ENCODE data around the gene APH1A. TPM values are rescaled to one million over a fixed set of nuclear protein-coding genes. Genes with fewer than 3 reads are reported as not detected.

The APH1A gene
- total and polyA plus RNA-seq, 5 donors, result 71.3 to 84.2 (median 75.0) TPM

DNA sequence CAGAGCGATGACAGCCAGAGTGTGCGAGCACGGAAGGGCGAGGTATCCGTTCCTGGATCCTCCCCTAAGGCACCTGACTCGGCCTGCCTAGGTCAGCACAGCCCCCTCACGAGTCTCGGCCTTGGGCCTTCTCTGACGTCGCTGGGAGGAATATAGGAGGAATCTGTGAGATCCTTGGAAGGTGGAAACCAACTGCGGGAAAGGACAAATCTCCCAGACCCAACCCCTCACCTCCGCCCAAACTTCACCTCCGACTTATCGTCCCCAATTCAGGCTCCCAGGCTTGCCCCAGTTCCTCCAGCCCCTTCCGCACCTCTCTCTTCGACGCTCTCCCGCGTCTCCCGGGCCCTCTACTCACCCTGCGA is 494 bp downstream of the APH1A start:
- Histone ChIP-seq H3K4me1 (ENCODE audit: control insufficient read depth, insufficient read depth, low read length) (no peaks in the 10 kb centered on the region), H3K27me3 (ENCODE audit: control insufficient read depth, insufficient read depth) (no peaks in the 10 kb centered on the region), H3K27ac (ENCODE audit: low read length) (peak overlapping the region; percentile 70), H3K4me3 (ENCODE audit: low read length) (peak overlapping the region; percentile 75), H3K9me3 (ENCODE audit: control insufficient read depth, low read length) (no peaks in the 10 kb centered on the region)
- intact Hi-C loops (cut with DNase I), result no loop called here
- peak in 1 of 3 donors; percentile 66 for DNase-seq
- peak; percentile 23 to 50 for ATAC-seq
- WGBS, result under 1% methylated on average over 21 of the region's 21 CpGs

- DNase-seq (no peak), ATAC-seq (no peak)
- H3K9me3 ChIP-seq (ENCODE audit: control insufficient read depth, low read length), result no peaks in the 10 kb centered on the region
- no peaks in the 10 kb centered on the region for H3K4me1 ChIP-seq (ENCODE audit: control insufficient read depth, insufficient read depth, low read length)
- no peaks in the 10 kb centered on the region for H3K27me3 ChIP-seq (ENCODE audit: control insufficient read depth, insufficient read depth)
- peak overlapping the region; percentile 70 for H3K27ac ChIP-seq (ENCODE audit: low read length)
- 22% methylated on average over 6 of the region's 6 CpGs for WGBS
- intact Hi-C loops (cut with DNase I), result no loop called here
- peak overlapping the region; percentile 75 for H3K4me3 ChIP-seq (ENCODE audit: low read length)
These were observed 920 bp downstream of the APH1A start for GRCh38 chr1:150267896-150268295.

DNA sequence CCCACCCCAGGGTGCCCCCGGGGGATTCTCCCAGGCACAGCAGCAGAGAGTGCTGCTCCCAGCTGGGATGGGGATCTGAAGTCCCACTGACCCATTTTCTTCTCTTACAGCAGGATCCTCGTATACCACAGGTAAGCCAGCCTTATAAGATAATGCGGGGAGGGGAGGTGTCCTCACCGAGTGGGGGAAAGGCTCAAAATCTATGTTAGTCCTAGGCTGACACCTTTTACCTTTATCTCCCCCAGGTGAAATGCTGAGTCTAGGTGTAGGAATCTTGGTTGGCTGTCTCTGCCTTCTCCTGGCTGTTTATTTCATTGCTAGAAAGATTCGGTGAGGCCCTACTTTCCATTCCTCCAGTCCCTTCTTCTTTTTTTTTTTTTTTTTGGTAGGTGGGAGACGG is 5.3 kb downstream of the APH1A start:
- 81% methylated on average over 6 of the region's 6 CpGs for WGBS
- intact Hi-C loops (cut with DNase I), result no loop called here
- no peak overlapping the region for H3K4me3 ChIP-seq (ENCODE audit: low read length)
- no peaks in the 10 kb centered on the region for H3K4me1 ChIP-seq (ENCODE audit: control insufficient read depth, insufficient read depth, low read length)
- ATAC-seq, result no peak
- H3K27me3 ChIP-seq (ENCODE audit: control insufficient read depth, insufficient read depth), result no peaks in the 10 kb centered on the region
- H3K27ac ChIP-seq (ENCODE audit: low read length), result no peak overlapping the region
- no peaks in the 10 kb centered on the region for H3K9me3 ChIP-seq (ENCODE audit: control insufficient read depth, low read length)
- no peak for DNase-seq

DNA sequence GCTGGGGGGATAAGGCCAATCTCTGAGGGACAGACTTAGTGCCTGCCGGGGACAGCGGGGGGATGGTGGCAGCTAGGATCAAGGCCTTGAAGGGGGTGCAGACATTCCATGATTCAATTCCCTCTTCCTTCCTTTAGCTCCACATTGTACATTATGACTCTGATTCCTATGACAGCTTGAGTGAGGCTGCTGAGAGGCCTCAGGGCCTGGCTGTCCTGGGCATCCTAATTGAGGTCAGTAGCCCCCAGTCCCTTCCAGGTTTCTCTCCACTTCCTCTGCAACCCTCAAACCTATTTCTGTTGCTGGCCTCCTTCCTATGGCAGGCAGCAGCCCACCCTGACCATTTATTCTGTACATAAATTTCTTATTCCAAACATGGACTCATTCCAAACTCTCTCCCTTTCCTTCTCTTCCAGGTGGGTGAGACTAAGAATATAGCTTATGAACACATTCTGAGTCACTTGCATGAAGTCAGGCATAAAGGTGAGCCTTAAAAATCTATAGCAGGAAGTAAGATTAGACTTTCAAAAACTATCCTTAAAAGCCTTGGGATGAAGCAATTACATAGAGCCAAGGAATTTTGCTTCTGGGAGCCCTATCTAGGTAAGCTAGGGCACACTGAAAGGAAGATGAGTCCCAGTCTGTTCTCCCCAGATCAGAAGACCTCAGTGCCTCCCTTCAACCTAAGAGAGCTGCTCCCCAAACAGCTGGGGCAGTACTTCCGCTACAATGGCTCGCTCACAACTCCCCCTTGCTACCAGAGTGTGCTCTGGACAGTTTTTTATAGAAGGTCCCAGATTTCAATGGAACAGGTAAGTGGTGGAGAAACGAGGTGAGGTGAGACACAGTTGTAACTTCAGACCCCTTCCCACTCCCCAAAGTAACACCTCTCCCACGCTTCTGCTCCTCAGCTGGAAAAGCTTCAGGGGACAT is 6.2 kb downstream of the APH1A start:
- intact Hi-C loops (cut with DNase I), result no loop called here
- WGBS, result 78% methylated on average over 6 of the region's 6 CpGs
- no peak overlapping the region for H3K27ac ChIP-seq (ENCODE audit: low read length)

DNA sequence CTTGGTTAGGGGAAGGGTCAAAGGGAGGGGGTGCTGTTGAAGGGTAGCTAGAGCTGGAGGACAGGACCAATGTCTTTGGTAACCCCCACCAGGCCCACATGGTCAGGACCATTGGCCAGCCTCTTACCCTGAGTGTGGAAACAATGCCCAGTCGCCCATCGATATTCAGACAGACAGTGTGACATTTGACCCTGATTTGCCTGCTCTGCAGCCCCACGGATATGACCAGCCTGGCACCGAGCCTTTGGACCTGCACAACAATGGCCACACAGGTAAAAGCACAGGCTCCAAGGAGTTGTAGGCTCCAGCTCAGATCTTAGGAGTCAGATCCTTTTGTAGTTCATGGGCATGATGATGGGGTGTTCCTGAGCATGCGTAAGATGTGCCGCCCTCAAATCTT is 7.4 kb downstream of the APH1A start:
- DNase-seq (no peak), ATAC-seq (no peak)
- no peak overlapping the region for H3K4me3 ChIP-seq (ENCODE audit: low read length)
- H3K4me1 ChIP-seq (ENCODE audit: control insufficient read depth, insufficient read depth, low read length), result no peaks in the 10 kb centered on the region
- 86% methylated on average over 6 of the region's 6 CpGs for WGBS
- H3K27me3 ChIP-seq (ENCODE audit: control insufficient read depth, insufficient read depth), result no peaks in the 10 kb centered on the region
- intact Hi-C loops (cut with DNase I), result no loop called here
- H3K27ac ChIP-seq (ENCODE audit: low read length), result no peak overlapping the region
- H3K9me3 ChIP-seq (ENCODE audit: control insufficient read depth, low read length), result no peaks in the 10 kb centered on the region

More for the DNA sequence above, 6.2 kb downstream of the APH1A start:
- Histone ChIP-seq H3K9me3 (ENCODE audit: control insufficient read depth, low read length) (no peaks in the 10 kb centered on the region), H3K4me3 (ENCODE audit: low read length) (no peak overlapping the region), H3K27me3 (ENCODE audit: control insufficient read depth, insufficient read depth) (no peaks in the 10 kb centered on the region), H3K4me1 (ENCODE audit: control insufficient read depth, insufficient read depth, low read length) (no peaks in the 10 kb centered on the region)
- no peak for ATAC-seq
- no peak for DNase-seq

DNA sequence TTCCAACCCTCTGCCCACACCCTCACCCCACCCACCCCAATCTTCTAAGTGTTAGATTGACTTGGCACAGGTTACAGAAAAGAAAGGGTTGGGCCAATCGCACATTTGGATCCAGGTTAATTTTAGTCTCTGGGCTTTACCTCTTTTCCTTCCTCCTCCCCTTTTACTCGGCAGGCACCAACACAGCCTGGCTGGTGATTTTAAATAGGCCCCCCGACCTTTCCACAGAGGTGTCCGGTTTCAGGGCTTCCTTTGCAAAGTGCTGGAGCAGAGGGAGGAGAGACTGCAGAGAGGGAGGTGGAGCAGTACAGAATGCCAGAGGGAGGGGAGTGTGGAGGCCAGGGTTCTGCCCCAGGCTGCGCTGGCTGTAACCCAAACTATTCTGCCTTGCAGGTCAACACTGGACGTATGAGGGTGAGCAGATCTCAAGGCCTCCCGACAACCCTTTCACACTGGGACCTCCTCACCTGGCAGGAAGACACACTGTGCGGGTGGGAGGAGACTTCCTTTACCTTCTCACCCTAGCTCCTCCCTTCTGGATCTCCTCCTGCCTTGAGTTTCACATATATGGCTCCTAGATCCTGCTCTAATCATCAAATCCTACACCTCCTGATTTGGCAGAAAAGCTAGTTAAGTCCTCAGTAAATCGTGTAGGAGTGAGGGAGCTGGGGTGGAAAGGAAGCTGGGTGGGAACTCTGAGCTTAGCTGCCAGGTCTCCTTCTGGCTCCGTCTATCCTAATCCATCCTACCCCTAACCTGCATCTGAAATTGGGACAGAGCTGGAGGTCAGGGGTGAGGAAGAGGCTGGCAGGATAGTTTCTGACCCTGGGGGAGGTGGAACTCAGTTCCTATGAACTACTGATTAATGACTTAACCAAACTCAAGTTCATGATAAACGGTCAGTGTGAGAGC is 8.8 kb downstream of the APH1A start:
- H3K27me3 ChIP-seq (ENCODE audit: control insufficient read depth, insufficient read depth), result no peaks in the 10 kb centered on the region
- H3K27ac ChIP-seq (ENCODE audit: low read length), result peak overlapping the region; percentile 9
- peak in 2 of 3 donors; percentile 64 to 65 for DNase-seq
- ATAC-seq, result peak; percentile 48 to 65
- WGBS, result 17% methylated on average over 11 of the region's 11 CpGs
- H3K4me3 ChIP-seq (ENCODE audit: low read length), result no peak overlapping the region
- intact Hi-C loops (cut with DNase I), result loop anchor here in 1 of 4 donors (10.0 kb wide), 1 partner anchor 65 kb away; the partner anchor contains the start of gene PRPF3
- no peaks in the 10 kb centered on the region for H3K9me3 ChIP-seq (ENCODE audit: control insufficient read depth, low read length)
- H3K4me1 ChIP-seq (ENCODE audit: control insufficient read depth, insufficient read depth, low read length), result peaks cover 2% of the 10 kb centered on the region

- DNase-seq, result peak in 1 of 3 donors; percentile 60
- intact Hi-C loops (cut with DNase I), result loop anchor here in 1 of 4 donors (10.0 kb wide), 1 partner anchor 66 kb away; the partner anchor contains the start of gene PRPF3
- no peak overlapping the region for H3K4me3 ChIP-seq (ENCODE audit: low read length)
- peak overlapping the region; percentile 9 for H3K27ac ChIP-seq (ENCODE audit: low read length)
- no peaks in the 10 kb centered on the region for H3K9me3 ChIP-seq (ENCODE audit: control insufficient read depth, low read length)
- peaks cover 2% of the 10 kb centered on the region for H3K4me1 ChIP-seq (ENCODE audit: control insufficient read depth, insufficient read depth, low read length)
- ATAC-seq, result peak; percentile 14 to 20
- no peaks in the 10 kb centered on the region for H3K27me3 ChIP-seq (ENCODE audit: control insufficient read depth, insufficient read depth)
- WGBS, result 51% methylated on average over 4 of the region's 4 CpGs
These were observed 9.6 kb downstream of the APH1A start for GRCh38 chr1:150259217-150259616.

- Histone ChIP-seq H3K27me3 (ENCODE audit: control insufficient read depth, insufficient read depth) (no peaks in the 10 kb centered on the region), H3K9me3 (ENCODE audit: control insufficient read depth, low read length) (no peaks in the 10 kb centered on the region), H3K4me3 (ENCODE audit: low read length) (peak within 1 kb of the TSS; percentile 45), H3K4me1 (ENCODE audit: control insufficient read depth, insufficient read depth, low read length) (peaks cover 2% of the 10 kb centered on the region), H3K27ac (ENCODE audit: low read length) (peak within 1 kb of the TSS; percentile 57)
- intact Hi-C loops (cut with DNase I), result loop anchor here in 2 of 4 donors (2.0 to 10.0 kb wide), 2 partner anchors 23 to 67 kb away; partner anchors contain the start of gene PRPF3 (in 1 of the 2)
- DNase-seq, result peak in 2 of 3 donors; percentile 64 to 72
- ATAC-seq, result peak in 1 of 2 donors; percentile 21
- 35% methylated on average over 13 of the region's 13 CpGs for whole genome bisulfite sequencing
These were observed 10.9 kb downstream of the APH1A start, which contains the start of gene CA14 for GRCh38 chr1:150257624-150258585. TSS of gene CA14 (plus strand) at chr1:150257774. CDS start at chr1:150258129, 355 bp downstream.

DNA sequence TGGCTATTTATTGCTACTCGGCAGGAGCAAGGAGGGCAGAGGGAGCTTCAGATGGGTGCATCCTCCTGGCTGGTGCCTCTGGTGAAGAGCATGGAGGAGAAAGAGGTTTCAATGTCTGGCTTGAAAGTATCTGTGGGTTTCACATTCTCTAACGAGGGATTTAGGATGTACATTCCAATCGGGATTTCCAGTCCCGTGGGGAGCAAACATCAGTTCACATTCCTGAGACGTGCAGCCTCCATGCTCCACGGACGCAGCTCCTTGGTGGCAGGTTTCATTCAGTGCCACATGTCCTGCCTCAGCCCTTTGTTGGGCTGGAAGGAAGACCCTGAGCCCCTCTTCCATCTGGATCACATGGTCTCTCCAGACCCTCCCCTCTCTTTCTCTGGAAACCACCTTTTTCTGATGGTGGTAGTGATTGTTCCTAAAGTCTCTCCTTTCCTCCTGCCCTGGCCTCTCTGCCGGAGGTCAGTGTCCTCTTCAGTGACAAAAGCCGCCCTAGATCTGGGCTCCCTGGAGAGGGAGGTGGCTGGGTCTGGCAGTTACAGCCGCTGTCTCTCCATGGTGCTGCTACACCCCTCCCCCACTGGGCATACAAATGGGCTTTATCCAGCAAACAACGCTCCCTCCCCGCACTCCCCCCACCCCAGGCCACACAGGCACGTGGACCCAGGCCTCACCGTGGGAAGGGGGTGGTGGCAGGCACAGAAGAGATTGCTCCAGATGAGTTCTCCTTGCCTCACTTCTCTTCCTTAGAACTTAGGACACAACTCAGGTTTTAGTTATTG is 12.1 kb downstream of the APH1A start:
- H3K4me1 ChIP-seq (ENCODE audit: control insufficient read depth, insufficient read depth, low read length), result peaks cover 2% of the 10 kb centered on the region
- no peak overlapping the region for H3K4me3 ChIP-seq (ENCODE audit: low read length)
- DNase-seq (no peak), ATAC-seq (no peak)
- intact Hi-C loops (cut with DNase I), result loop anchor here in 3 of 4 donors (1.0 to 10.0 kb wide), 3 partner anchors 24 to 68 kb away; partner anchors contain the start of gene PRPF3 (in 1 of the 3)
- no peaks in the 10 kb centered on the region for H3K27me3 ChIP-seq (ENCODE audit: control insufficient read depth, insufficient read depth)
- H3K9me3 ChIP-seq (ENCODE audit: control insufficient read depth, low read length), result no peaks in the 10 kb centered on the region
- WGBS, result 25% methylated on average over 14 of the region's 14 CpGs
- H3K27ac ChIP-seq (ENCODE audit: low read length), result peak overlapping the region; percentile 33

All from right cardiac atrium (tissue), 5 donors.